ENCODE data around the gene PTPRR.

Gene PTPRR

GRCh38 chr12:70910666-70911065 is 9.9 kb downstream of the PTPRR start:
- TF ChIP-seq RAD21 (IDR thresholded peaks at IDR 0.05; ENCODE audit: low read depth): no peak
- no peak for TF ChIP-seq REST (IDR thresholded peaks at IDR 0.05; ENCODE audit: low read depth)
- no peak for TF ChIP-seq CEBPB (IDR thresholded peaks at IDR 0.05)
- no peak for TF ChIP-seq ZBTB7A (IDR thresholded peaks at IDR 0.05; ENCODE audit: low read depth)
- no peak for TF ChIP-seq TAF1 (IDR thresholded peaks at IDR 0.05; ENCODE audit: low read depth)
- TF ChIP-seq EP300 (IDR thresholded peaks at IDR 0.05; ENCODE audit: borderline replicate concordance): no peak
- no peak for TF ChIP-seq FOXM1 (IDR thresholded peaks at IDR 0.05; ENCODE audit: borderline replicate concordance, low read depth)
- no peak for TF ChIP-seq EGR1 (IDR thresholded peaks at IDR 0.05)
- TF ChIP-seq TEAD4 (IDR thresholded peaks at IDR 0.05): no peak
- no peak for TF ChIP-seq USF1 (IDR thresholded peaks at IDR 0.05)
- TF ChIP-seq YY1 (IDR thresholded peaks at IDR 0.05; ENCODE audit: low read depth): no peak
- TF ChIP-seq TCF12 (IDR thresholded peaks at IDR 0.05; ENCODE audit: low read depth): no peak
- no peak for TF ChIP-seq CREB1 (IDR thresholded peaks at IDR 0.05; ENCODE audit: low read depth)
- no peak for TF ChIP-seq NFIC (IDR thresholded peaks at IDR 0.05)
- no peak for TF ChIP-seq MAX (IDR thresholded peaks at IDR 0.05)

GRCh38 chr12:70908978-70909377 is 11.6 kb downstream of the PTPRR start:
- TF ChIP-seq CREB1 (IDR thresholded peaks at IDR 0.05; ENCODE audit: low read depth): no peak
- no peak for TF ChIP-seq ZBTB7A (IDR thresholded peaks at IDR 0.05; ENCODE audit: low read depth)
- TF ChIP-seq TAF1 (IDR thresholded peaks at IDR 0.05; ENCODE audit: low read depth): no peak
- TF ChIP-seq MAX (IDR thresholded peaks at IDR 0.05): no peak
- no peak for TF ChIP-seq EP300 (IDR thresholded peaks at IDR 0.05; ENCODE audit: borderline replicate concordance)
- TF ChIP-seq NFIC (IDR thresholded peaks at IDR 0.05): no peak
- TF ChIP-seq REST (IDR thresholded peaks at IDR 0.05; ENCODE audit: low read depth): no peak
- TF ChIP-seq TCF12 (IDR thresholded peaks at IDR 0.05; ENCODE audit: low read depth): no peak
- TF ChIP-seq FOXM1 (IDR thresholded peaks at IDR 0.05; ENCODE audit: borderline replicate concordance, low read depth): no peak
- no peak for TF ChIP-seq EGR1 (IDR thresholded peaks at IDR 0.05)

GRCh38 chr12:70907412-70907811 is 13.1 kb downstream of the PTPRR start:
- TF ChIP-seq RAD21 (IDR thresholded peaks at IDR 0.05; ENCODE audit: low read depth) (no peak), EP300 (IDR thresholded peaks at IDR 0.05; ENCODE audit: borderline replicate concordance) (no peak), MAX (IDR thresholded peaks at IDR 0.05) (no peak), USF1 (IDR thresholded peaks at IDR 0.05) (no peak), TCF12 (IDR thresholded peaks at IDR 0.05; ENCODE audit: low read depth) (no peak), NFIC (IDR thresholded peaks at IDR 0.05) (no peak), CEBPB (IDR thresholded peaks at IDR 0.05) (no peak), REST (IDR thresholded peaks at IDR 0.05; ENCODE audit: low read depth) (no peak), EGR1 (IDR thresholded peaks at IDR 0.05) (no peak)

GRCh38 chr12:70895956-70896355 is 24.6 kb downstream of the PTPRR start:
- no peak for TF ChIP-seq EP300 (IDR thresholded peaks at IDR 0.05; ENCODE audit: borderline replicate concordance)
- no peak for TF ChIP-seq ZBTB7A (IDR thresholded peaks at IDR 0.05; ENCODE audit: low read depth)
- TF ChIP-seq REST (IDR thresholded peaks at IDR 0.05; ENCODE audit: low read depth): no peak
- no peak for TF ChIP-seq CREB1 (IDR thresholded peaks at IDR 0.05; ENCODE audit: low read depth)
- TF ChIP-seq FOXM1 (IDR thresholded peaks at IDR 0.05; ENCODE audit: borderline replicate concordance, low read depth): no peak
- TF ChIP-seq USF1 (IDR thresholded peaks at IDR 0.05): no peak
- TF ChIP-seq CEBPB (IDR thresholded peaks at IDR 0.05): no peak
- no peak for TF ChIP-seq NFIC (IDR thresholded peaks at IDR 0.05)
- no peak for TF ChIP-seq EGR1 (IDR thresholded peaks at IDR 0.05)
- TF ChIP-seq MAX (IDR thresholded peaks at IDR 0.05): no peak
- no peak for TF ChIP-seq TAF1 (IDR thresholded peaks at IDR 0.05; ENCODE audit: low read depth)
- TF ChIP-seq YY1 (IDR thresholded peaks at IDR 0.05; ENCODE audit: low read depth): no peak
- TF ChIP-seq TEAD4 (IDR thresholded peaks at IDR 0.05): no peak
- TF ChIP-seq TCF12 (IDR thresholded peaks at IDR 0.05; ENCODE audit: low read depth): no peak
- no peak for TF ChIP-seq RAD21 (IDR thresholded peaks at IDR 0.05; ENCODE audit: low read depth)

Measured in Ishikawa (cell line).